Measurements from ENCODE around the gene TRPC4AP. TPM values are rescaled to one million over a fixed set of nuclear protein-coding genes. Genes with fewer than 3 reads are reported as not detected.

The TRPC4AP gene
- total and polyA plus RNA-seq, 2 of the 8 experiments (the other 6 are each of a cell fraction or from before 2014, with no cell fraction given), result 73.1 to 74.8 TPM

DNA sequence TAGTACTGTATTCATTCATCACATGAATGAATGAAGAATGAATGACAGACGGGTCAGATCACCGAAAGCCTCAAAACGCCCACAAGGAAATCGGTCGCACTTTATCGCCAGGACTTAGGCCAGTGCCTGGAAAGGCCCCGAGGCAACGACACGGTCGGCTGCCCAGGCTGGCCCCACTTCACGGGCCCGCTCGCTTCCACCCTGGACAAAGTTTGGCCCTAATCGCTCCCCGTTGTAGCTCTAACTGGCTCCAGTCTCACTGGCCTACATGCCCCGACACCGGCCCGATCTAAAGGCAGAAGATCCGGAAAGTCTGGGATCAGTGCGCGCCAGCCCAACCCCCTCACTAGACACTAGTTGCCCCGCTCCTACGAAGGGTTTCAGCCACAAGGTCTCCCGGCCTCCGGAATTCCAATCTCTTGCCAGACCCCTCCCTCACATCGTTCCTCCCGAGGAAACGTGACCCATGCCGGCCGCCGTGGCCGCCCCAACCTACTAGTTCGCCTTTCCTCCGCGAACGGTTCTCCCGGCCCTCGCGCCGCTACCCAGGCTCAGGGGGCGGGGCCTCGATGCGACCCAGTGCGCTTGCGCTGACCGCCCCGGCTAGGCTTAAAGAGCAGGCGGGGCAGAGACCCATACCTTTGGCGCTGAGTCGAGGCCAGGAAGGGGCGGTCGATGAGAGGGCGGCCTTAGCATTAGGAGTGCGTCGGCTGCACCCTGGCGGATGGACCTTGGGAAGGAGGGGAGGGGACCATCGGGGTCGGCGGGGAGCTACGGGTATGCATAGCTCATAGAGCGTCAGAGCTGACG is 137.2 kb downstream of the TRPC4AP start, which contains the start of the genes GSS and MYH7B (continued):
- TF ChIP-seq, protein P1, sequence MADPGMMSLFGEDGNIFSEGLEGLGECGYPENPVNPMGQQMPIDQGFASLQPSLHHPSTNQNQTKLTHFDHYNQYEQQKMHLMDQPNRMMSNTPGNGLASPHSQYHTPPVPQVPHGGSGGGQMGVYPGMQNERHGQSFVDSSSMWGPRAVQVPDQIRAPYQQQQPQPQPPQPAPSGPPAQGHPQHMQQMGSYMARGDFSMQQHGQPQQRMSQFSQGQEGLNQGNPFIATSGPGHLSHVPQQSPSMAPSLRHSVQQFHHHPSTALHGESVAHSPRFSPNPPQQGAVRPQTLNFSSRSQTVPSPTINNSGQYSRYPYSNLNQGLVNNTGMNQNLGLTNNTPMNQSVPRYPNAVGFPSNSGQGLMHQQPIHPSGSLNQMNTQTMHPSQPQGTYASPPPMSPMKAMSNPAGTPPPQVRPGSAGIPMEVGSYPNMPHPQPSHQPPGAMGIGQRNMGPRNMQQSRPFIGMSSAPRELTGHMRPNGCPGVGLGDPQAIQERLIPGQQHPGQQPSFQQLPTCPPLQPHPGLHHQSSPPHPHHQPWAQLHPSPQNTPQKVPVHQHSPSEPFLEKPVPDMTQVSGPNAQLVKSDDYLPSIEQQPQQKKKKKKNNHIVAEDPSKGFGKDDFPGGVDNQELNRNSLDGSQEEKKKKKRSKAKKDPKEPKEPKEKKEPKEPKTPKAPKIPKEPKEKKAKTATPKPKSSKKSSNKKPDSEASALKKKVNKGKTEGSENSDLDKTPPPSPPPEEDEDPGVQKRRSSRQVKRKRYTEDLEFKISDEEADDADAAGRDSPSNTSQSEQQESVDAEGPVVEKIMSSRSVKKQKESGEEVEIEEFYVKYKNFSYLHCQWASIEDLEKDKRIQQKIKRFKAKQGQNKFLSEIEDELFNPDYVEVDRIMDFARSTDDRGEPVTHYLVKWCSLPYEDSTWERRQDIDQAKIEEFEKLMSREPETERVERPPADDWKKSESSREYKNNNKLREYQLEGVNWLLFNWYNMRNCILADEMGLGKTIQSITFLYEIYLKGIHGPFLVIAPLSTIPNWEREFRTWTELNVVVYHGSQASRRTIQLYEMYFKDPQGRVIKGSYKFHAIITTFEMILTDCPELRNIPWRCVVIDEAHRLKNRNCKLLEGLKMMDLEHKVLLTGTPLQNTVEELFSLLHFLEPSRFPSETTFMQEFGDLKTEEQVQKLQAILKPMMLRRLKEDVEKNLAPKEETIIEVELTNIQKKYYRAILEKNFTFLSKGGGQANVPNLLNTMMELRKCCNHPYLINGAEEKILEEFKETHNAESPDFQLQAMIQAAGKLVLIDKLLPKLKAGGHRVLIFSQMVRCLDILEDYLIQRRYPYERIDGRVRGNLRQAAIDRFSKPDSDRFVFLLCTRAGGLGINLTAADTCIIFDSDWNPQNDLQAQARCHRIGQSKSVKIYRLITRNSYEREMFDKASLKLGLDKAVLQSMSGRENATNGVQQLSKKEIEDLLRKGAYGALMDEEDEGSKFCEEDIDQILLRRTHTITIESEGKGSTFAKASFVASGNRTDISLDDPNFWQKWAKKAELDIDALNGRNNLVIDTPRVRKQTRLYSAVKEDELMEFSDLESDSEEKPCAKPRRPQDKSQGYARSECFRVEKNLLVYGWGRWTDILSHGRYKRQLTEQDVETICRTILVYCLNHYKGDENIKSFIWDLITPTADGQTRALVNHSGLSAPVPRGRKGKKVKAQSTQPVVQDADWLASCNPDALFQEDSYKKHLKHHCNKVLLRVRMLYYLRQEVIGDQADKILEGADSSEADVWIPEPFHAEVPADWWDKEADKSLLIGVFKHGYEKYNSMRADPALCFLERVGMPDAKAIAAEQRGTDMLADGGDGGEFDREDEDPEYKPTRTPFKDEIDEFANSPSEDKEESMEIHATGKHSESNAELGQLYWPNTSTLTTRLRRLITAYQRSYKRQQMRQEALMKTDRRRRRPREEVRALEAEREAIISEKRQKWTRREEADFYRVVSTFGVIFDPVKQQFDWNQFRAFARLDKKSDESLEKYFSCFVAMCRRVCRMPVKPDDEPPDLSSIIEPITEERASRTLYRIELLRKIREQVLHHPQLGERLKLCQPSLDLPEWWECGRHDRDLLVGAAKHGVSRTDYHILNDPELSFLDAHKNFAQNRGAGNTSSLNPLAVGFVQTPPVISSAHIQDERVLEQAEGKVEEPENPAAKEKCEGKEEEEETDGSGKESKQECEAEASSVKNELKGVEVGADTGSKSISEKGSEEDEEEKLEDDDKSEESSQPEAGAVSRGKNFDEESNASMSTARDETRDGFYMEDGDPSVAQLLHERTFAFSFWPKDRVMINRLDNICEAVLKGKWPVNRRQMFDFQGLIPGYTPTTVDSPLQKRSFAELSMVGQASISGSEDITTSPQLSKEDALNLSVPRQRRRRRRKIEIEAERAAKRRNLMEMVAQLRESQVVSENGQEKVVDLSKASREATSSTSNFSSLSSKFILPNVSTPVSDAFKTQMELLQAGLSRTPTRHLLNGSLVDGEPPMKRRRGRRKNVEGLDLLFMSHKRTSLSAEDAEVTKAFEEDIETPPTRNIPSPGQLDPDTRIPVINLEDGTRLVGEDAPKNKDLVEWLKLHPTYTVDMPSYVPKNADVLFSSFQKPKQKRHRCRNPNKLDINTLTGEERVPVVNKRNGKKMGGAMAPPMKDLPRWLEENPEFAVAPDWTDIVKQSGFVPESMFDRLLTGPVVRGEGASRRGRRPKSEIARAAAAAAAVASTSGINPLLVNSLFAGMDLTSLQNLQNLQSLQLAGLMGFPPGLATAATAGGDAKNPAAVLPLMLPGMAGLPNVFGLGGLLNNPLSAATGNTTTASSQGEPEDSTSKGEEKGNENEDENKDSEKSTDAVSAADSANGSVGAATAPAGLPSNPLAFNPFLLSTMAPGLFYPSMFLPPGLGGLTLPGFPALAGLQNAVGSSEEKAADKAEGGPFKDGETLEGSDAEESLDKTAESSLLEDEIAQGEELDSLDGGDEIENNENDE (IDR thresholded peaks at IDR 0.05; ENCODE audit: insufficient replicate concordance, low read length), result no peak
- TF ChIP-seq SIN3A (conservative IDR thresholded peaks at IDR 0.05 in 1 of 2, IDR thresholded peaks at IDR 0.05 in 1 of 2; ENCODE audit: low read depth in 1 of 2, low read length in 2 of 2) (peak in 1 of 2 experiments; percentile 79; a peak in 2 of 4 replicates), RAD21 (IDR thresholded peaks at IDR 0.05 in 1 of 2, conservative IDR thresholded peaks at IDR 0.05 in 1 of 2; ENCODE audit: low read depth in 2 of 2, low read length in 2 of 2) (peak; percentile 60 to 63)

Data from H1 (cell line).